Measurements from ENCODE around the gene SERPING1.
"Not testable (repeated sequence)": the region's sequence is repeated elsewhere in the genome, so short reads cannot be mapped to it uniquely, and the experiment has no call there.

SERPING1 gene

DNA sequence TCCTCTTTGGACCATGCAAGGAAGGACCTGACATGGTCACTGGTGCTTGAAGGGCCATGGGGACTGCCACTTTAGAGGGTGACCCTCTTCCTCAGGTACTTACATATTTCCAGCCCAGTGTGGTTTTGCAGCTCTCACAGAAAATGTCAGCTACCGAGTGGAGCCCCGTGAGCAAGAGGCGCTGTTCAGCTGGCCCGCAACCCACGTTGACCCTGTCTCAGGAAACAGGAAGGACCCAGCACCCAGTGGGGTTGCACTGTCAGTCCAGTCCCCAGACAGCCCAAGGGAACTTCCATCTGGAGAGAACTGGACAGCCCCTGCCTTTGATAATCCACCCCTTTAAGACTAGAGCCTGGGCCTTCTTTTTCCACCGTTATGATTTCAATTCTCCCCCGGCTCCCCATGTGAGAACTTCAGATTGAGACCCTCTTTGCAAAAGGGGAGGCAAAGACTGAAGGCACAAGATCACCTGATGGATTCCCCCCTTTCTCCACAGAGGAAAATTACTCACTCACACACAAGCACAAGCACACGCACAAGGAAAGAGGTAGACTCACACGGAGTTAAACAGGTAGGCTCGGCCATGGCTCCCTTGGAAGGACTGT, 48.8 kb downstream of the SERPING1 start:
- H3K27me3 ChIP-seq (ENCODE audit: control insufficient read depth in 1 of 2, insufficient read depth in 2 of 2, low read length in 2 of 2): peaks cover 50 to 51% of the 10 kb centered on the region in 2 donors
- H3K27ac ChIP-seq (ENCODE audit: low read length): peak overlapping the region; percentile 24
- peaks cover 54% of the 10 kb centered on the region for H3K4me1 ChIP-seq (ENCODE audit: control insufficient read depth, insufficient read depth, low read length)
- no peaks in the 10 kb centered on the region for H3K9me3 ChIP-seq (ENCODE audit: control insufficient read depth in 2 of 2, low read length in 2 of 2)
- H3K4me3 ChIP-seq (ENCODE audit: low read length in 2 of 2): no peak overlapping the region
- H3K36me3 ChIP-seq (ENCODE audit: control insufficient read depth in 2 of 2, insufficient read depth in 2 of 2, low read length in 2 of 2): no peaks in the 10 kb centered on the region
- H3K9ac ChIP-seq (ENCODE audit: low read length in 2 of 2): no peak overlapping the region

DNA sequence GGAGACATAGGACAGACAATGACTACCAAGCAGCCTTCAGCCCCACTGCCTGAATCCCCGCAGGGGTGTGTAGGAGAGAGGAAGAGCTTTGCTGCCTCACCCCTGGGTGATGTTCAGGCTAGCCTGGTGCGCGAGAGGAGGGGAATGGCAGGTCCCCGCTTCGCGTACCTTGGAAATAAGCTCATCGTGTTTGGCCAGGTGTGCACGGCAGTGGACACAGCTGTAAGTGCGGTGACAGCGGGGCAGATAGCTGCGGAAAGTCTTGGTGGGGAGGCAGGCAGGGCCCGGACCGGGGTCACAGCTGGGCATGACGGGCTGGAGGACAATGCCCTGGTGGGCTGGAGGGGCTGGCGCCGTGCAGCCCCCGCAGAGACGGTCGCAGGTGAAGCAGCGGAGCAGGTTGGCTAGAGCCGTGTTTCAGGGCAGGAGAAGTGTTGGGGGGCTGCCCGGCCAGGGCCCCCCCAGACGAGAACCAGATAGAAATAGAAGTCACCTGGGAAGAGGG, 49.4 kb downstream of the SERPING1 start:
- H3K27ac ChIP-seq (ENCODE audit: low read length): no peak overlapping the region
- peaks cover 50 to 55% of the 10 kb centered on the region in 2 donors for H3K27me3 ChIP-seq (ENCODE audit: control insufficient read depth in 1 of 2, insufficient read depth in 2 of 2, low read length in 2 of 2)
- H3K4me1 ChIP-seq (ENCODE audit: control insufficient read depth, insufficient read depth, low read length): peaks cover 54% of the 10 kb centered on the region
- no peaks in the 10 kb centered on the region for H3K9me3 ChIP-seq (ENCODE audit: control insufficient read depth in 2 of 2, low read length in 2 of 2)
- H3K4me3 ChIP-seq (ENCODE audit: low read length in 2 of 2): peak overlapping the region in 1 of 2 donors; percentile 8
- H3K9ac ChIP-seq (ENCODE audit: low read length in 2 of 2): no peak overlapping the region
- no peaks in the 10 kb centered on the region for H3K36me3 ChIP-seq (ENCODE audit: control insufficient read depth in 2 of 2, insufficient read depth in 2 of 2, low read length in 2 of 2)

DNA sequence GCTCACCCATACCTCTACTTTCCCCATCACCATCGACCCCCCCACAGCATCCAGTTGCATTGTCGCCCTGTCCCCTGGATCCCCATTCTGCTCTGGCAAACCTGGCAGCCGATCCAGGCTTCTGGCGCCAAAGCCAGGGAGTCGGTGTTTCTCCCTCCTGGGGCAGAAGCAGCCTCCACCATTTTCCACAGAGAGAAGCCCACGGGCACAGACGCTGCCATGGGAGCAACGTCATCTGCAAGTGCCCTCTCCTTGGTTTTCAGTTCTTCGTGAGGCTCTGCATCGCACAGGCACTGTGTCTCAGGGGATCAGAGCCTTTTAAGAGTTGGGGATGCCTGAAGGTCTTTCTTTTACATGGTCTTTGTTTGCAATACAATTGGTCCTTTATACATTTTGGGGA, 49.9 kb downstream of the SERPING1 start:
- H3K4me1 ChIP-seq (ENCODE audit: control insufficient read depth, insufficient read depth, low read length): peaks cover 53% of the 10 kb centered on the region
- no peak overlapping the region for H3K27ac ChIP-seq (ENCODE audit: low read length)
- H3K9me3 ChIP-seq (ENCODE audit: control insufficient read depth in 2 of 2, low read length in 2 of 2): no peaks in the 10 kb centered on the region
- no peaks in the 10 kb centered on the region for H3K36me3 ChIP-seq (ENCODE audit: control insufficient read depth in 2 of 2, insufficient read depth in 2 of 2, low read length in 2 of 2)
- H3K9ac ChIP-seq (ENCODE audit: low read length in 2 of 2): no peak overlapping the region
- H3K27me3 ChIP-seq (ENCODE audit: control insufficient read depth in 1 of 2, insufficient read depth in 2 of 2, low read length in 2 of 2): peaks cover 52 to 55% of the 10 kb centered on the region in 2 donors
- H3K4me3 ChIP-seq (ENCODE audit: low read length in 2 of 2): peak overlapping the region in 1 of 2 donors; percentile 8

DNA sequence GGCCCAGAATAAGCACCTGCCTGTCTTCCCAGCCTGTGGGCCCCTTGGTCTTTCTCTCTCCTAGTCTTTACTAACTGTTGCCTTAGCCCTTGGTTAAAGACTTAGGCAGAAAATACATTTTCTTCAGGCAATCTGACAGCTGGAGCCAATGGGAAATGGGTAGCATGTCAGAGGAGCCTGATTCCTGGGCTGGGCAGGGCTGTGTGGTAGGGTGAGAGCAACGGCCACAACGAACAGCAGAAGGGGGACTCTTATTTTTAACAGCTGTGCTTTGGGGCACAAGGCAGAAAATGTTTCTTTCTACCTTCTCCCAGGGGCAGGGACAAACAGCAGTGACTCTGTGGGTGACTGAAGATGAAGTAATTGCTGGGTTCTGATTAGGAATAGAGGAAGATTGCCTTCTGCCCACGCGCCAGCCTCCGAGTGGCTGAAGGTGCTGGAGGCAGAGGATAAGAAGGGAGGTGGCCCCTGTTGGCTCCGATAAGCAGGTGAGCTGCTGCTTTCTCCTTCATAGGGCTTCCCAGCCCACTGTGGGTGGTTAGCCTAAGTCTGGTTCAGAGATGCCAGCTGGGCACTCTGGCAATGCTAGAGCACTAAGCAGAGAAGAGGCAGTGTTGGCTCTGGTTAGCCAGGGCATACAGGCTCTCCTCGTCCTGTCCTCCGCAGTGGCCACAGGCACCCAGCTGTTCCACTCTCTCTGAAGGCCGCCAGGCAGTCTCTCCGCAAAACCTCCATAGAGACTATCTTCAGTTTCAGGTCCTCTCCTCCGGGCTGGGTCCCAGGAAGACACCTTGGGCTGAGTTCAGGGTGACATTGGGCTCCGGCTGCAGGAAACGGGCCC, 50.7 kb downstream of the SERPING1 start:
- Histone ChIP-seq H3K4me3 (ENCODE audit: low read length in 2 of 2) (peak overlapping the region in 1 of 2 donors; percentile 67), H3K27me3 (ENCODE audit: control insufficient read depth in 1 of 2, insufficient read depth in 2 of 2, low read length in 2 of 2) (peaks cover 52 to 55% of the 10 kb centered on the region in 2 donors), H3K4me1 (ENCODE audit: control insufficient read depth, insufficient read depth, low read length) (peaks cover 51% of the 10 kb centered on the region), H3K9me3 (ENCODE audit: control insufficient read depth in 2 of 2, low read length in 2 of 2) (no peaks in the 10 kb centered on the region), H3K9ac (ENCODE audit: low read length in 2 of 2) (no peak overlapping the region), H3K27ac (ENCODE audit: low read length) (no peak overlapping the region), H3K36me3 (ENCODE audit: control insufficient read depth in 2 of 2, insufficient read depth in 2 of 2, low read length in 2 of 2) (no peaks in the 10 kb centered on the region)

DNA sequence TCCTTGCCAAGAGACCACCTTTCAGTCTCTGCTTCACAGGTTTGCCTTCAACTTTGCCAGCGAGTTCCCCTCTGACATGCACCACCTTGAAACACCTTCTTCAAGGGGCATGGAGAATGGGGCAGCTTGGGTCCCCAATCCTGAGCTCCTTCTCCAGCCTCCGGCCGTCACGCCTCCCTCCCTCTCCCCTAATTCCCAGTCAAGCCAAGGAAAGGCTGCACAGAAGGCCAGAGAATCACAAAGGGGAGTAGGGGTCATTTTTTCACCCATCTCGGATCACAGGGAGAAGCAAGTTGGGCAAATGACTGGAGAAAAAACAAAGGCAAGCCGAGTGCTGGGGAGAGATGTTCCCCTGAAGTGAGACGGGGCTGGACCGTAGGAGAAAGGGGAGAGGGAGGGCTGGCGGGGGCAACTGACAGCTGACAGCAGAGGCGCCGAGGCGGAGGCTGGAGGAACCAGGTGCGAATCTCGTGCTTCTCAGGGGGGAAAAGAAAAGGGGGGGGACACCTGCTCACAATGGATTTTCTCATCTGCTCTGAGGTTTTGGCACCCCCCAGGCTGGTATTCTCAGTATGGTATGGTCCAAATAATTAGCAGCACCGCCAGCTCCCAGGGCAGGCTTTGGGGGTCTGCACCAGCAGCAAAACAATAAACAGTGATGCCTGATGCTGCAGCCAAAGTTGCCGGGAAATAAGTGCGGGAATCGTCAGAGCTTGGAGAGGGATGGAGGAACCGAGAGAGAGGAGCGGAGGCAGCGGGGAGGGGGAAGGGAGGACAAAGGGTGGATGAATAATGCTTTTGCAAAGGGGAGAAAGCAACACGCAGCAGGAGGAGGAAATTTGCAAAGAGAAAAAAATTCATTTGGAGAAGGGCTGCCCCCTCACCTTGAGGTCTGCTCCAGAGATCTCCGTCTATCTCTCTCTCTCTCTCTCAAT, 51.6 kb downstream of the SERPING1 start:
- Histone ChIP-seq H3K4me3 (ENCODE audit: low read length in 2 of 2) (peak overlapping the region; percentile 66 to 67), H3K27me3 (ENCODE audit: control insufficient read depth in 1 of 2, insufficient read depth in 2 of 2, low read length in 2 of 2) (peaks cover 52 to 55% of the 10 kb centered on the region in 2 donors), H3K27ac (ENCODE audit: low read length) (no peak overlapping the region), H3K9me3 (ENCODE audit: control insufficient read depth in 2 of 2, low read length in 2 of 2) (no peaks in the 10 kb centered on the region), H3K9ac (ENCODE audit: low read length in 2 of 2) (no peak overlapping the region), H3K36me3 (ENCODE audit: control insufficient read depth in 2 of 2, insufficient read depth in 2 of 2, low read length in 2 of 2) (no peaks in the 10 kb centered on the region), H3K4me1 (ENCODE audit: control insufficient read depth, insufficient read depth, low read length) (peaks cover 51% of the 10 kb centered on the region)

DNA sequence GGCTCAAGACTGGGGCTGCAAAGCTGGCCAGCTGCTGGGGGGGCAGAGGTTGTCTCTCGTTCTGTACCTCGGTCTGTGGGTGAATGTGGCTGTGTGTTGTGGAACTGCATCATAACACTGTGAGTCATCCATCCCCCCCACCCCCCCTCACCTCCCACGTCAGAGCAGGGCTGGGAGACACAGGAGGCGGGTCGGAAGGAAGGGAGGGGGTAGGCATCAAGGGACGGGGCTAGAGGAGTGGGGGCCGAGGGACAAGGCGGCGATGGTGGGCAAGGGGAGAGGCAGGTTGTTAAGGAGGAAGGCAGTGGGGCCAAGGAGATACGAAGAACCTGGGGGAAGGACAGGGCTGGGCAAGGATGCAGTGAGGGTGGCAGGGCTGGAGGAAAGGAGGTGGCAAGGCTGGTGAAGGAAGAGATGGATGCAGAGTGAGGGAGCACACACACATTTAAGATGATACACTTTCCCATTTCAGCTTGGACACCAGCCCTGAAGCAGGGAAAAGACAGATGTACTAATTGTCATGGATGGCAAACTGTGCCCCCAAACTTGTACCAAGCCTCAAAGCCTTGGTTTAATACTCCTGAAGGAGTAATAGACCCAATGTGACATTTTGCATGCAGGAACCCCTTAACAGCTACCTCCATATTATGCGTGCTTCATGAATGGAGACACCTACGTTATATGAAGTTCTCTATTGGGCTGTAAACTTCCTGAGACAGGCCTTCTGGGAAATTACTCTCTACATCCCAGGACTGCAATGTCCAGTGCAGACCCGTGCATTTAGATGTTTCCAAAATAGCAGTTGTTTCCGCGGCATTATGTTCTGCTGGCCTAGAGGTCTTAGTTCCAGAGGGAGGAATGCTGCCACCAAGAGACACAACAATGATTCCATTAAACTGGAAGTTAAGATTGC, 52.6 kb downstream of the SERPING1 start, which contains the start of gene YPEL4:
YPEL4 (minus strand) TSS at position 87 of the 913 bp plus-strand sequence. CDS start 2,805 bp downstream, outside the sequence.
- H3K27me3 ChIP-seq (ENCODE audit: control insufficient read depth in 1 of 2, insufficient read depth in 2 of 2, low read length in 2 of 2): peaks cover 52 to 55% of the 10 kb centered on the region in 2 donors
- peak within 1 kb of the TSS in 1 of 2 donors; percentile 36 for H3K9ac ChIP-seq (ENCODE audit: low read length in 2 of 2)
- H3K4me3 ChIP-seq (ENCODE audit: low read length in 2 of 2): peak within 1 kb of the TSS; percentile 66 to 67
- no peaks in the 10 kb centered on the region for H3K9me3 ChIP-seq (ENCODE audit: control insufficient read depth in 2 of 2, low read length in 2 of 2)
- no peak within 1 kb of the TSS for H3K27ac ChIP-seq (ENCODE audit: low read length)
- no peaks in the 10 kb centered on the region for H3K36me3 ChIP-seq (ENCODE audit: control insufficient read depth in 2 of 2, insufficient read depth in 2 of 2, low read length in 2 of 2)
- peaks cover 41% of the 10 kb centered on the region for H3K4me1 ChIP-seq (ENCODE audit: control insufficient read depth, insufficient read depth, low read length)

DNA sequence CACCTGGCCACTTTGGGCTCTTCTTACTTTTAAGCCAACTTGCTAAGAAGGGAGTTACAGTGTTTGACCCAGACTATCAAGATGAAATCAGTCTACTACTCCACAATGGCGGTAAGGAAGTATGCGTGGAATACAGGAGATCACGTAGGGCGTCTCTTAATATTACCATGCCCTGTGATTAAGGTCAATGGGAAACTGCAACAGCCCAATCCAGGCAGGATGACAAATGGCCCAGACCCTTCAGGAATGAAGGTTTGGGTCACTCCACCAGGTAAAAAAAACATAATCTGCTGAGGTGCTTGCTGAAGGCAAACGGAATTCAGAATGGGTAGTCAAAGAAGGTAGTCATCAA, 53.2 kb downstream of the SERPING1 start:
- H3K9me3 ChIP-seq (ENCODE audit: control insufficient read depth in 2 of 2, low read length in 2 of 2): no peaks in the 10 kb centered on the region
- no peaks in the 10 kb centered on the region for H3K36me3 ChIP-seq (ENCODE audit: control insufficient read depth in 2 of 2, insufficient read depth in 2 of 2, low read length in 2 of 2)
- H3K4me1 ChIP-seq (ENCODE audit: control insufficient read depth, insufficient read depth, low read length): peaks cover 36% of the 10 kb centered on the region
- peaks cover 51 to 53% of the 10 kb centered on the region in 2 donors for H3K27me3 ChIP-seq (ENCODE audit: control insufficient read depth in 1 of 2, insufficient read depth in 2 of 2, low read length in 2 of 2)
- H3K27ac ChIP-seq (ENCODE audit: low read length): no peak overlapping the region
- H3K9ac ChIP-seq (ENCODE audit: low read length in 2 of 2): no peak overlapping the region
- no peak overlapping the region for H3K4me3 ChIP-seq (ENCODE audit: low read length in 2 of 2)

DNA sequence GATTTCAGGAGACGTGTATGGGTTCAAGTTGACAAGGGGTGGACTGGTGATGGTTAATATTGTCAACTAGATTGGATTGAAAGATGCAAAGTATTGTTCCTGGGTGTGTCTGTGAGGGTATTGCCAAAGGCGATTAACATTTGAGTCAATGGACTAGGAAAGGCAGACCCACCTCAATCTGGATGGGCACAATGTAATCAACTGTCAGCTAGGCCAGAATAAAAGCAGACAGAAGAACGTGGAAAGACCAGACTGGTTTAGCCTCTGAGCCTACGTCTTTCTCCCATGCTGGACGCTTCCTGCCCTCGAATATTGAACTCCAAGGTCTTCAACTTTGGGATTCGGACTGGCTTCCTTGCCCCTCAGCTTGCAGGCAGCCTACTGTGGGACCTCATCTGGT, 53.9 kb downstream of the SERPING1 start:
- no peak overlapping the region for H3K4me3 ChIP-seq (ENCODE audit: low read length in 2 of 2)
- H3K9me3 ChIP-seq (ENCODE audit: control insufficient read depth in 2 of 2, low read length in 2 of 2): no peaks in the 10 kb centered on the region
- H3K9ac ChIP-seq (ENCODE audit: low read length in 2 of 2): no peak overlapping the region
- H3K36me3 ChIP-seq (ENCODE audit: control insufficient read depth in 2 of 2, insufficient read depth in 2 of 2, low read length in 2 of 2): no peaks in the 10 kb centered on the region
- H3K27ac ChIP-seq (ENCODE audit: low read length): no peak overlapping the region
- peaks cover 32% of the 10 kb centered on the region for H3K4me1 ChIP-seq (ENCODE audit: control insufficient read depth, insufficient read depth, low read length)
- peaks cover 45 to 46% of the 10 kb centered on the region in 2 donors for H3K27me3 ChIP-seq (ENCODE audit: control insufficient read depth in 1 of 2, insufficient read depth in 2 of 2, low read length in 2 of 2)

DNA sequence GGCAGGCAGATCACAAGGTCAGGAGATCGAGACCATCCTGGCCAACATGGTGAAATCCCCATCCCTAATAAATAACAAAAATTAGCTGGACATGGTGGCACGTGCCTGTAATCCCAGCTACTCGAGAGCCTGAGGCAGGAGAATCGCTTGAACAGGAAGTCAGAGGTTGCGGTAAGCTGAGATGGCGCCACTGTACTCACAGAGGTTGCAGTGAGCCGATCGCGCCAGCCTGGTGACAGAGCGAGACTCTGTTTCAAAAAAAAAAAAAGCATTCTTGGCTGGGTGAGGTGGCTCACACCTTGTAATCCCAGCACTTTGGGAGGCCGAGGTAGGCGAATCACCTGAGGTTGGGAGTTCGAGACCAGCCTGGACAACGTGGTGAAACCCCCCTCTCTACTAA, 54.7 kb downstream of the SERPING1 start:
- not testable (repeated sequence) for H3K9ac ChIP-seq (ENCODE audit: low read length in 2 of 2); H3K36me3 ChIP-seq (ENCODE audit: control insufficient read depth in 2 of 2, insufficient read depth in 2 of 2, low read length in 2 of 2); H3K9me3 ChIP-seq (ENCODE audit: control insufficient read depth in 2 of 2, low read length in 2 of 2); H3K27ac ChIP-seq (ENCODE audit: low read length); H3K4me3 ChIP-seq (ENCODE audit: low read length in 2 of 2)
- Histone ChIP-seq H3K4me1 (ENCODE audit: control insufficient read depth, insufficient read depth, low read length) (peaks cover 27% of the 10 kb centered on the region), H3K27me3 (ENCODE audit: control insufficient read depth in 1 of 2, insufficient read depth in 2 of 2, low read length in 2 of 2) (peaks cover 36 to 38% of the 10 kb centered on the region in 2 donors)
